ENCODE data around the gene TIMM44. TPM values are rescaled to one million over a fixed set of nuclear protein-coding genes. Genes with fewer than 3 reads are reported as not detected.

Gene TIMM44
- total RNA-seq, 1 donor from 2014 or later = 151 TPM

GRCh38 chr19:7968796-7969554, 25.5 kb upstream of the TIMM44 start:
- H3K27ac ChIP-seq = no peak overlapping the region
- H3K9me3 ChIP-seq = no peaks in the 10 kb centered on the region
- H3K4me3 ChIP-seq = no peak overlapping the region
- intact Hi-C loops (cut with DNase I) = no loop called here
- H3K27me3 ChIP-seq = no peaks in the 10 kb centered on the region
- DNase-seq (ENCODE audit: low spot score in 2 of 2) = no peak
- peaks cover 49 to 87% of the 10 kb centered on the region in 2 donors for H3K36me3 ChIP-seq
- H3K4me1 ChIP-seq = no peaks in the 10 kb centered on the region
- no peak for TF ChIP-seq CTCF (IDR thresholded peaks at IDR 0.05)

- Histone ChIP-seq H3K27me3 (no peaks in the 10 kb centered on the region), H3K4me3 (no peak overlapping the region), H3K4me1 (no peaks in the 10 kb centered on the region), H3K36me3 (peaks cover 50 to 87% of the 10 kb centered on the region in 2 donors), H3K9me3 (no peaks in the 10 kb centered on the region), H3K27ac (no peak overlapping the region)
- no peak for DNase-seq (ENCODE audit: low spot score in 2 of 2)
- TF ChIP-seq CTCF (IDR thresholded peaks at IDR 0.05) = no peak
- intact Hi-C loops (cut with DNase I) = no loop called here
These were observed 24.7 kb upstream of the TIMM44 start for GRCh38 chr19:7968008-7968795.

- no peak for TF ChIP-seq CTCF (IDR thresholded peaks at IDR 0.05)
These were observed 22.6 kb upstream of the TIMM44 start for GRCh38 chr19:7965921-7966665.

GRCh38 chr19:7965259-7965841, 21.9 kb upstream of the TIMM44 start:
- Histone ChIP-seq H3K9me3 (no peaks in the 10 kb centered on the region), H3K4me3 (no peak overlapping the region), H3K27ac (no peak overlapping the region), H3K4me1 (no peaks in the 10 kb centered on the region), H3K36me3 (peaks cover 48 to 86% of the 10 kb centered on the region in 2 donors), H3K27me3 (no peaks in the 10 kb centered on the region)
- intact Hi-C loops (cut with DNase I) = no loop called here
- TF ChIP-seq CTCF (IDR thresholded peaks at IDR 0.05) = no peak
- DNase-seq (ENCODE audit: low spot score in 2 of 2) = no peak

More at GRCh38 chr19:7965921-7966665, 22.6 kb upstream of the TIMM44 start:
- Histone ChIP-seq H3K27me3 (no peaks in the 10 kb centered on the region), H3K9me3 (no peaks in the 10 kb centered on the region), H3K4me3 (no peak overlapping the region), H3K36me3 (peaks cover 46 to 84% of the 10 kb centered on the region in 2 donors), H3K4me1 (no peaks in the 10 kb centered on the region), H3K27ac (no peak overlapping the region)
- intact Hi-C loops (cut with DNase I) = no loop called here
- DNase-seq (ENCODE audit: low spot score in 2 of 2) = no peak

- no peak for TF ChIP-seq CTCF (IDR thresholded peaks at IDR 0.05)
- no peak for DNase-seq (ENCODE audit: low spot score in 2 of 2)
- intact Hi-C loops (cut with DNase I) = no loop called here
These were observed 20.1 kb upstream of the TIMM44 start for GRCh38 chr19:7963566-7963965.

More at GRCh38 chr19:7963566-7963965, 20.1 kb upstream of the TIMM44 start:
- no peak overlapping the region for H3K4me3 ChIP-seq
- peaks cover 48 to 81% of the 10 kb centered on the region in 2 donors for H3K36me3 ChIP-seq
- no peak overlapping the region for H3K27ac ChIP-seq
- no peaks in the 10 kb centered on the region for H3K9me3 ChIP-seq
- no peaks in the 10 kb centered on the region for H3K4me1 ChIP-seq
- no peaks in the 10 kb centered on the region for H3K27me3 ChIP-seq
